SU-DHL-6 (cell line): ENCODE data around the gene CFAP100.

ENCODE experiments used
- CTCF ChIP-seq: fragments of 200-600 bp; sonication (generic); IDR thresholded peaks from one replicate; pipeline ENCODE4 v1.5.1; 2017; ENCODE audit warnings: antibody characterized with exemption, mild to moderate bottlenecking, low read length, moderate library complexity; ENCODE audit not compliant: insufficient read depth, poor library complexity, severe bottlenecking
- EZH2phosphoT487 ChIP-seq: fragments of 200-600 bp; sonication (generic), shearing (Covaris generic); conservative IDR thresholded peaks from 2 replicates; pipeline ENCODE4 v1.6.1; 2018; ENCODE audit warnings: mild to moderate bottlenecking, antibody characterized with exemption, low read length, moderate library complexity, mixed read lengths

GRCh38 chr3:126446301-126446700, 51.6 kb downstream of the CFAP100 start:
- TF ChIP-seq CTCF (no peak), EZH2phosphoT487 (no peak)
